HepG2 (cell line): ENCODE data around the gene PPP3R1. TPM values are rescaled to one million over a fixed set of nuclear protein-coding genes. Genes with fewer than 3 reads are reported as not detected.

Source experiments
- CCAR2 ChIP-seq: fragments of 200-400 bp; formaldehyde crosslinking; optimal IDR thresholded peaks from 2 replicates; pipeline ENCODE3; 2018; ENCODE audit warnings: low read depth, mild to moderate bottlenecking, low read length, moderate library complexity
- FOSL2 ChIP-seq: sonication (generic); formaldehyde crosslinking; IDR thresholded peaks from 2 replicates; pipeline ENCODE4 v1.4.0; 2020; ENCODE audit warnings: missing genetic modification reagents
- ISL2 ChIP-seq: sonication (generic); formaldehyde crosslinking; IDR thresholded peaks from 2 replicates; pipeline ENCODE4 v1.5.0; 2020; ENCODE audit warnings: missing genetic modification reagents
- KDM1A ChIP-seq: IDR thresholded peaks from 2 replicates; pipeline ENCODE4 v1.6.1; 2016; ENCODE audit warnings: missing compliant biosample characterization
- NAIF1 ChIP-seq: sonication (generic); formaldehyde crosslinking; IDR thresholded peaks from 2 replicates; pipeline ENCODE4 v1.5.0; 2020; ENCODE audit warnings: mild to moderate bottlenecking, missing genetic modification reagents, borderline replicate concordance
- NFE2L2 ChIP-seq: fragments of 150-350 bp; IDR thresholded peaks from 2 replicates; pipeline ENCODE4 v1.6.1; 2014; ENCODE audit warnings: low read length
- NFYC ChIP-seq: IDR thresholded peaks from 2 replicates; pipeline ENCODE4 v1.6.1; 2016; ENCODE audit warnings: missing genetic modification reagents, missing compliant biosample characterization
- PCBP1 ChIP-seq: fragments of 200-400 bp; formaldehyde crosslinking; IDR thresholded peaks from 2 replicates; pipeline ENCODE4 v1.6.1; 2017; ENCODE audit warnings: mild to moderate bottlenecking, low read depth, low read length, borderline replicate concordance
- RCOR2 ChIP-seq: IDR thresholded peaks from 2 replicates; pipeline ENCODE4 v1.6.1; 2016; ENCODE audit warnings: missing biosample characterization, missing genetic modification reagents
- REL ChIP-seq: sonication (generic); formaldehyde crosslinking; conservative IDR thresholded peaks from 2 replicates; pipeline ENCODE4 v1.8.0; 2022; ENCODE audit warnings: mild to moderate bottlenecking, missing genetic modification reagents, moderate library complexity
- SKI ChIP-seq: fragments of 450-650 bp; IDR thresholded peaks from one replicate; pipeline ENCODE4 v1.6.1; 2018; ENCODE audit warnings: mild to moderate bottlenecking; ENCODE audit not compliant: partially characterized antibody
- ZNF12 ChIP-seq: sonication (generic); formaldehyde crosslinking; IDR thresholded peaks from 2 replicates; pipeline ENCODE4 v1.5.0; 2020; ENCODE audit warnings: missing genetic modification reagents
- ZNF124 ChIP-seq: sonication (generic); formaldehyde crosslinking; IDR thresholded peaks from 2 replicates; pipeline ENCODE4 v1.4.0; 2020; ENCODE audit warnings: missing genetic modification reagents
- ZNF17 ChIP-seq: sonication (generic); formaldehyde crosslinking; IDR thresholded peaks from 2 replicates; pipeline ENCODE4 v1.5.0; 2020; ENCODE audit warnings: mild to moderate bottlenecking, missing genetic modification reagents
- ZNF225 ChIP-seq: sonication (generic); formaldehyde crosslinking; IDR thresholded peaks from 2 replicates; pipeline ENCODE4 v1.4.0; 2020; ENCODE audit warnings: mild to moderate bottlenecking, missing genetic modification reagents
- ZNF263 ChIP-seq: sonication (generic); formaldehyde crosslinking; IDR thresholded peaks from 2 replicates; pipeline ENCODE4 v1.4.0; 2020; ENCODE audit warnings: missing genetic modification reagents
- polyA plus RNA-seq, 8 experiments: library from polyadenylated mRNA; depleted of rRNA in 3 of 8; stranded (reverse) in 7 of 8; unstranded in 1 of 8; fragments of >200 nt; fragmentation: Illumina TruSeq in 4 of 8; extraction: Trizol in 4 of 8; gene quantifications; 2 replicates each; pipeline versions ENCODE4 v1.2.1 to v1.2.3, GENCODE V29; 2011 to 2016; ENCODE audit warnings: low read depth in 4 of 8, missing spikeins in 1 of 8, mixed read lengths in 1 of 8; ENCODE audit not compliant: insufficient read depth in 1 of 8
- total RNA-seq, 5 experiments: library from RNA; depleted of rRNA; stranded (reverse); fragments of >200 nt; fragmentation: Illumina TruSeq; extraction: Trizol; gene quantifications; 2 replicates each; pipeline ENCODE4 v1.2.3, GENCODE V29; 2016; ENCODE audit warnings: low read depth in 1 of 5
- TF ChIP-seq, protein P1 (sequence below): sonication (generic); formaldehyde crosslinking; IDR thresholded peaks from 2 replicates; pipeline ENCODE4 v1.4.0; 2020; ENCODE audit warnings: missing genetic modification reagents
- TF ChIP-seq, protein P2 (sequence below): sonication (generic); formaldehyde crosslinking; IDR thresholded peaks from 2 replicates; pipeline ENCODE4 v1.8.1; 2023; ENCODE audit warnings: mild to moderate bottlenecking, moderate library complexity, missing genetic modification reagents
- TF ChIP-seq, protein P3 (sequence below): sonication (generic); formaldehyde crosslinking; conservative IDR thresholded peaks from 2 replicates; pipeline ENCODE4 v1.8.0; 2022; ENCODE audit warnings: mild to moderate bottlenecking, moderate library complexity, missing genetic modification reagents
- TF ChIP-seq, protein P4 (sequence below): sonication (generic); formaldehyde crosslinking; IDR thresholded peaks from 2 replicates; pipeline ENCODE4 v1.4.0; 2020; ENCODE audit warnings: mild to moderate bottlenecking, missing genetic modification reagents

The PPP3R1 gene
- total and polyA plus RNA-seq, 2 of the 13 experiments (the other 11 are each of a cell fraction or from before 2014, with no cell fraction given), result 11.6 to 25.7 TPM

DNA sequence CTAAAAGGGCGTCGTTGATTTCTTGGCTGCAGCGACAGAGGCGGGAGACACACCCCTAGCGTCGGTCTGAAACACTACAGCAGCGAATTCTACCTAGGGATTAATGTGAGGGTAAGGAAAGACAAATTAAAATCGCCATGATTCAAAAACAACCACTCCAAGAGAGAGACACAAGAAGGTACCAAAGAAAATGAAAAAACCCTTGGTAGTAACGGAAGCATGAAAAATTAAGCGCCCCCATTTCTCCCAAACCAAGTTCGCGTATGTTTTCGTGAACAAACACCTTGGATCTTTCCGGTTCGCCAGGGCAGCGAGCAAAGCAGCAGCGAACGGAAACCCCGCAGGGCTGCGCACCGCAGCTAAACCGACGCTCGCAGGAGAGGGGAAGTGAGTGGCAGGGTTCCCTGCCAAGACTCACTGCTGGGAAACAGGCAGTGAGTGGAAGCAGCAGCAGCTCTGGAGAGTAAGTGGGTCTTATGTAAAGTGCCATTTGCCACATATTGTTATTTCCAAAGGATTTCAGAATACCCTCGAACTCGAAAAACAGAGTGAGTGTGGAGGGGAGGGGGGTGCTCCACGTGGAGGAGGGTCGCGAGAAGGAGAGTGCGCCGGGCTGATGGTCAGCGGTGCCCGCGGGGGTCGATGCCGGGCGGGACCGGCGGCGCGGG, 1.0 kb downstream of the PPP3R1 start (continued):
- TF ChIP-seq, protein P1, sequence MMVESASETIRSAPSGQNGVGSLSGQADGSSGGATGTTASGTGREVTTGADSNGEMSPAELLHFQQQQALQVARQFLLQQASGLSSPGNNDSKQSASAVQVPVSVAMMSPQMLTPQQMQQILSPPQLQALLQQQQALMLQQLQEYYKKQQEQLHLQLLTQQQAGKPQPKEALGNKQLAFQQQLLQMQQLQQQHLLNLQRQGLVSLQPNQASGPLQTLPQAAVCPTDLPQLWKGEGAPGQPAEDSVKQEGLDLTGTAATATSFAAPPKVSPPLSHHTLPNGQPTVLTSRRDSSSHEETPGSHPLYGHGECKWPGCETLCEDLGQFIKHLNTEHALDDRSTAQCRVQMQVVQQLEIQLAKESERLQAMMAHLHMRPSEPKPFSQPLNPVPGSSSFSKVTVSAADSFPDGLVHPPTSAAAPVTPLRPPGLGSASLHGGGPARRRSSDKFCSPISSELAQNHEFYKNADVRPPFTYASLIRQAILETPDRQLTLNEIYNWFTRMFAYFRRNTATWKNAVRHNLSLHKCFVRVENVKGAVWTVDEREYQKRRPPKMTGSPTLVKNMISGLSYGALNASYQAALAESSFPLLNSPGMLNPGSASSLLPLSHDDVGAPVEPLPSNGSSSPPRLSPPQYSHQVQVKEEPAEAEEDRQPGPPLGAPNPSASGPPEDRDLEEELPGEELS, result peak; percentile 23; the same call in 1 of the 2 replicates
- TF ChIP-seq REL (CRISPR knock-in tag) (peak; percentile 40; the same call in 1 of the 2 replicates), CCAR2 (no peak), KDM1A (CRISPR knock-in tag) (no peak), FOSL2 (CRISPR knock-in tag) (no peak), NAIF1 (CRISPR knock-in tag) (peak; percentile 65; the same call in 1 of the 2 replicates), SKI (peak; percentile 47), ZNF124 (0 out of 2 replicates have a peak, but pooled peaks have one; percentile 17), NFE2L2 (no peak), ISL2 (CRISPR knock-in tag) (0 out of 2 replicates have a peak, but pooled peaks have one; percentile 24), NFYC (CRISPR knock-in tag) (no peak), ZNF12 (CRISPR knock-in tag) (peak; percentile 34; the same call in 1 of the 2 replicates), RCOR2 (CRISPR knock-in tag) (no peak), ZNF263 (CRISPR knock-in tag) (peak; percentile 82), PCBP1 (0 out of 2 replicates have a peak, but pooled peaks have one; percentile 14), ZNF225 (CRISPR knock-in tag) (0 out of 2 replicates have a peak, but pooled peaks have one; percentile 26), ZNF17 (CRISPR knock-in tag) (no peak)
- TF ChIP-seq, protein P2, sequence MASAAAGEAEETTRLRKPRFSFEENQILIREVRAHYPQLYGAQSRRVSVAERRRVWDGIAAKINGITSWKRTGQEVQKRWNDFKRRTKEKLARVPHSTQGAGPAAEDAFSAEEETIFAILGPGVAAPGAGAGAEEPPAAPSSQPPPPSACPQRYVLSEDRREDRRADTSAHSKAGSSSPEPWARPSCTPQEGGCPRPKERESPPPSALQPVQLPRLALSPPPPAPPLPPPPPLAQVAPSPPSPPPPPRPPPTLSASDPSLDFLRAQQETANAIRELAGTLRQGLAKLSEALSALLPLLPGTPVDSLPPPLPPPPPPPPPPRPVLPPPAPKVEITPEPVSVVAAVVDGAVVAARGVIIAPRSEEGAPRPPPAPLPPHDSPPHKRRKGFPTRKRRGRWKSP (CRISPR knock-in tag), result 0 out of 2 replicates have a peak, but pooled peaks have one; percentile 43
- TF ChIP-seq, protein P3, sequence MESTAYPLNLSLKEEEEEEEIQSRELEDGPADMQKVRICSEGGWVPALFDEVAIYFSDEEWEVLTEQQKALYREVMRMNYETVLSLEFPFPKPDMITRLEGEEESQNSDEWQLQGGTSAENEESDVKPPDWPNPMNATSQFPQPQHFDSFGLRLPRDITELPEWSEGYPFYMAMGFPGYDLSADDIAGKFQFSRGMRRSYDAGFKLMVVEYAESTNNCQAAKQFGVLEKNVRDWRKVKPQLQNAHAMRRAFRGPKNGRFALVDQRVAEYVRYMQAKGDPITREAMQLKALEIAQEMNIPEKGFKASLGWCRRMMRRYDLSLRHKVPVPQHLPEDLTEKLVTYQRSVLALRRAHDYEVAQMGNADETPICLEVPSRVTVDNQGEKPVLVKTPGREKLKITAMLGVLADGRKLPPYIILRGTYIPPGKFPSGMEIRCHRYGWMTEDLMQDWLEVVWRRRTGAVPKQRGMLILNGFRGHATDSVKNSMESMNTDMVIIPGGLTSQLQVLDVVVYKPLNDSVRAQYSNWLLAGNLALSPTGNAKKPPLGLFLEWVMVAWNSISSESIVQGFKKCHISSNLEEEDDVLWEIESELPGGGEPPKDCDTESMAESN (CRISPR knock-in tag), result 0 out of 2 replicates have a peak, but pooled peaks have one; percentile 8
- TF ChIP-seq, protein P4, sequence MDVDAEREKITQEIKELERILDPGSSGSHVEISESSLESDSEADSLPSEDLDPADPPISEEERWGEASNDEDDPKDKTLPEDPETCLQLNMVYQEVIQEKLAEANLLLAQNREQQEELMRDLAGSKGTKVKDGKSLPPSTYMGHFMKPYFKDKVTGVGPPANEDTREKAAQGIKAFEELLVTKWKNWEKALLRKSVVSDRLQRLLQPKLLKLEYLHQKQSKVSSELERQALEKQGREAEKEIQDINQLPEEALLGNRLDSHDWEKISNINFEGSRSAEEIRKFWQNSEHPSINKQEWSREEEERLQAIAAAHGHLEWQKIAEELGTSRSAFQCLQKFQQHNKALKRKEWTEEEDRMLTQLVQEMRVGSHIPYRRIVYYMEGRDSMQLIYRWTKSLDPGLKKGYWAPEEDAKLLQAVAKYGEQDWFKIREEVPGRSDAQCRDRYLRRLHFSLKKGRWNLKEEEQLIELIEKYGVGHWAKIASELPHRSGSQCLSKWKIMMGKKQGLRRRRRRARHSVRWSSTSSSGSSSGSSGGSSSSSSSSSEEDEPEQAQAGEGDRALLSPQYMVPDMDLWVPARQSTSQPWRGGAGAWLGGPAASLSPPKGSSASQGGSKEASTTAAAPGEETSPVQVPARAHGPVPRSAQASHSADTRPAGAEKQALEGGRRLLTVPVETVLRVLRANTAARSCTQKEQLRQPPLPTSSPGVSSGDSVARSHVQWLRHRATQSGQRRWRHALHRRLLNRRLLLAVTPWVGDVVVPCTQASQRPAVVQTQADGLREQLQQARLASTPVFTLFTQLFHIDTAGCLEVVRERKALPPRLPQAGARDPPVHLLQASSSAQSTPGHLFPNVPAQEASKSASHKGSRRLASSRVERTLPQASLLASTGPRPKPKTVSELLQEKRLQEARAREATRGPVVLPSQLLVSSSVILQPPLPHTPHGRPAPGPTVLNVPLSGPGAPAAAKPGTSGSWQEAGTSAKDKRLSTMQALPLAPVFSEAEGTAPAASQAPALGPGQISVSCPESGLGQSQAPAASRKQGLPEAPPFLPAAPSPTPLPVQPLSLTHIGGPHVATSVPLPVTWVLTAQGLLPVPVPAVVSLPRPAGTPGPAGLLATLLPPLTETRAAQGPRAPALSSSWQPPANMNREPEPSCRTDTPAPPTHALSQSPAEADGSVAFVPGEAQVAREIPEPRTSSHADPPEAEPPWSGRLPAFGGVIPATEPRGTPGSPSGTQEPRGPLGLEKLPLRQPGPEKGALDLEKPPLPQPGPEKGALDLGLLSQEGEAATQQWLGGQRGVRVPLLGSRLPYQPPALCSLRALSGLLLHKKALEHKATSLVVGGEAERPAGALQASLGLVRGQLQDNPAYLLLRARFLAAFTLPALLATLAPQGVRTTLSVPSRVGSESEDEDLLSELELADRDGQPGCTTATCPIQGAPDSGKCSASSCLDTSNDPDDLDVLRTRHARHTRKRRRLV (CRISPR knock-in tag), result peak; percentile 50; the same call in 1 of the 2 replicates
